HK-2 (cell line): Measurements from ENCODE around the gene FIBCD1.
"Not testable (repeated sequence)": the region's sequence is repeated elsewhere in the genome, so short reads cannot be mapped to it uniquely, and the experiment has no call there.

ENCODE experiments used
- DNase-seq: peaks from one replicate; pipeline ENCODE4 v3.0.0-alpha.2; 2018; ENCODE audit not compliant: unreplicated experiment

Gene FIBCD1

GRCh38 chr9:130954925-130955324, 15.9 kb upstream of the FIBCD1 start:
- not testable (repeated sequence) for DNase-seq

GRCh38 chr9:130954317-130954716, 15.3 kb upstream of the FIBCD1 start:
- DNase-seq = no peak

GRCh38 chr9:130952065-130952762, 13.2 kb upstream of the FIBCD1 start:
- DNase-seq = no peak

- no peak for DNase-seq
Observed at GRCh38 chr9:130950039-130950311, 10.9 kb upstream of the FIBCD1 start.

- no peak for DNase-seq
Observed at GRCh38 chr9:130949188-130950038, 10.4 kb upstream of the FIBCD1 start.

GRCh38 chr9:130948266-130948665, 9.2 kb upstream of the FIBCD1 start:
- DNase-seq = no peak

- DNase-seq = no peak
Observed at GRCh38 chr9:130947618-130948140, 8.6 kb upstream of the FIBCD1 start.

GRCh38 chr9:130946766-130947617, 7.9 kb upstream of the FIBCD1 start:
- DNase-seq = no peak

GRCh38 chr9:130945173-130945572, 6.1 kb upstream of the FIBCD1 start:
- DNase-seq = no peak

GRCh38 chr9:130944510-130945058, 5.5 kb upstream of the FIBCD1 start:
- DNase-seq = no peak

- DNase-seq = no peak
Observed at GRCh38 chr9:130943777-130944176, 4.7 kb upstream of the FIBCD1 start.

- no peak for DNase-seq
Observed at GRCh38 chr9:130943221-130943620, 4.2 kb upstream of the FIBCD1 start.

GRCh38 chr9:130942679-130943078, 3.6 kb upstream of the FIBCD1 start:
- DNase-seq = no peak

GRCh38 chr9:130942084-130942483, 3.0 kb upstream of the FIBCD1 start:
- DNase-seq = no peak

- peak; percentile 82 for DNase-seq
Observed at GRCh38 chr9:130940693-130941576, 1.9 kb upstream of the FIBCD1 start.

GRCh38 chr9:130940027-130940549, 1.0 kb upstream of the FIBCD1 start:
- DNase-seq = no peak

- no peak for DNase-seq
Observed at GRCh38 chr9:130939405-130940026, 469 bp upstream of the FIBCD1 start.

- no peak for DNase-seq
Observed at GRCh38 chr9:130938184-130938651, 829 bp downstream of the FIBCD1 start.

- DNase-seq = no peak
Observed at GRCh38 chr9:130937146-130938076, 1.6 kb downstream of the FIBCD1 start.
